Measurements from ENCODE around the gene RAD51B. TPM values are rescaled to one million over a fixed set of nuclear protein-coding genes. Genes with fewer than 3 reads are reported as not detected.

Gene RAD51B
- total RNA-seq, 1 donor from 2014 or later: 14.7 TPM

DNA sequence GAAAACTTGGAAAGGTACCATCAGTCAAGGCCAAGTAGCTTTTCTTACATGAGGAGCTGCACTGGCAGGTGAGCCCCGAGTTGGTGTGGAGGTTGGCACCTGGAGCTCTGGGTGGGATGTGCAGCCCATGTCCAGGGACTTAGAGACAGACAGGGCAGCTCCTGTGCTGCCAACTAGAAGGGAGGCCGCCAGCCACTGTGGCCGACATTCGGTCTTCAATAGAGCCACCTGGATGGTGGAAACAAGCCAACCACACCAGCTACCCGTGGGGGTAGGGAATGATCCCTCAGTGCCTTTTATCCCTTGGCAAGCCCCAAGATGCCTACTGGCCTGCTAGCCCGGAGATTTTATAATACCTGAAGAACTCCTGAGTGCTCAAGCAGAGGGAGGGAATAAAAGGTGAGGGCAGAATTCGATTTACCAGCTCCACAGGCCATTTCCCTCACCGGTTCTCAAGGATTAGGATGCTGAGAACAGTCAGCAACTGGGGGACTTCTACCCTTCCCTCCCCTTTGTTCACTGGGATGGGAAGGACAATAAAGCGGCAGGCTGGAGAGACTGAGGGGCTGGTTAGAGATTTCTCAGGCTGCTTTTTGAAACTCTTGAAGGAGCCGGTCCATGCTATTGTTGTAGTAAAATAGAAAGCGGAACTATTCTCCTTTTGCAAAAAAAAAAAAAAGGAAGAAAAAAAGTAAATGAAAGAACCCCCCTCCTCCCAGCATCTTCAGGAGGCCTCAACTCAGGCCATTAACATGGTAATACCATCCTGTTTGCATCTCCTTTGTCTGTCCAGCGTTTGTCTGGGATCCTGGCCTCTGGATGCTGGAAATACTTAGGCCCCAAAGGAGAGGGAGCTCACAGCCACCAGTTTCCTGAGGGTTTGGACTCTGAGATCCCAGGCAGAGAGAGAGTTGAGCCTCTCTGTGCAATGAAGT lies 651.7 kb downstream of the RAD51B start:
- DNase-seq (ENCODE audit: low spot score): no peak

DNA sequence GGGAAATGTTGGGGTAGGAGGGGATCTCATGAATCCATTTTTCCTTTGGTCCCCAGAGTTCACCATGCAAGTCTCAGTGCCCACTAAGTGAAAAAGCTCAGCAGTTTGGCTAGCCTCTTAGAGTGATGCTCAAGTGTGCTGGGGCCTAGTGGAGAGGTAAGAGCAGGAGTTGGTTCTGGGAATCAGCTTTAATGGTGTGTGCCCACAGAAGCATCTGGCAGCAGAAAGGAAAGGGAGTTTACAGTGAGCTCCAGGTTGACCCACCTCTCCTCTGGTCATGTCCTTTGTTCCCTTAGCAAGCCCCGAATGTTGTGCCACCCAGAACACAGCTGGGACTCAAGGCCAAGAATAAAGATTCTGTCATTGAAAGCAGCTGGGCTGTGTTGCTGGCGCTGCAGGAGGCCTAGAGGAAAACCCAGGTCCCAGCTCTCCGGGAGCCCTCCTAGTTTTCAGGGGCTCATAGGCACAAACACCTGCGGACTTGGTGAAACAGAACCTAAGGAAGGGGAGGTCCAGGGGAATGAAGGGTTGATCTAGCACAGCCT lies 652.5 kb downstream of the RAD51B start:
- no peak for DNase-seq (ENCODE audit: low spot score)

DNA sequence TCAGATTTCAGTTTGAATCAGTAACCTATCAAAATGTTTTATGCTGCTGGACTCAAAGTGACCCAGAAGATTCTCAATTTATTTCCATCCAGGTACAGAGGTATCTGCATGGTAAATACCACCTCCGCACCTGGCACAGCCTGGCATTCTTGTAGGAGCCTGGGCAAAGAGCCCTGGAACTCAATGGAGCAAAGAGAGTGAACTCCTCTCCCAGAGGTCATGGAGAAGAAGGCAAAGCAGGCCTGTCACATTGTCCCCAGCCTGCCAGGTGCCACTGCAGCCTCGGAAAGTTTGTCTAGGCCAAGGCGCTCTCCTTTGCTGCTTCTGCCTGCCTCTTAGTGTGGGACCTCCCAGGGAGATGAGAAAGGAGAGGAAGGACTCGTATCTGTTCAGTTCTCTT lies 653.5 kb downstream of the RAD51B start:
- no peak for DNase-seq (ENCODE audit: low spot score)

DNA sequence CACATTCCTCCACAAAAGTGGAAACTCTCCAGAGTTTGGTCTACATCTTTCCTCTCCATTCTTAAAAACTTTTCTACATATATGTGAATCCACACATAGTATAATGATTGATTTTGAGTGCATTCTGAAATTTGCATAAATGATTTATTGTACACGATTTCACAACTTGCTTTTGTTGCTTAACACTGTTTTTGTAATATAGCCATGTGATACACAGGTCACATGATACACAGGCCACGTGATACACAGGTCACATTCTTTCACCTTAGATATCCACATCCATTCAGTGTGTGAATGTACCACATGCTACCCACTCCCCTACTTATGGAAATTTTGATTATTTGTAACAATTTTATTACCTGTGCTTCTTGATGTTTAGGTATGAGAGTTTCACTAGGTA lies 654.2 kb downstream of the RAD51B start:
- DNase-seq (ENCODE audit: low spot score): no peak

DNA sequence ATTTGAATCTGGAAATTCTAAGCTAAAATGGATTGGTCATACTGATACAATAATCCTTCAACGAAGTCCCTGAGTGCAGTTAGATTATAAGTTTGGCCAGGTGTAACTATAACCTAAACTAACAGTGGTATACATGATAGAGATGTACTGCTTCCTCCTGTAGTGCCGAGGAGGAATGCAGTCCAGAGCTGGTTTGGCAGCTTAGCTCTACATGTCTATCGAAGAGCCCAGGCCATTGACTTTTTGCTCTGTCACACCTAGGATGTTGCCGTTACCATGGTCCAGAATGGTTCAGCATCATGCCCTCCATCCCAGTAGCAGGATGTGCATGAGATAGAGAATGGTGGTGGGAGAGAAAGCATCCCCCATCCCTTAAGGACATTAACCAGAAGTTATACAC lies 655.2 kb downstream of the RAD51B start:
- DNase-seq (ENCODE audit: low spot score): no peak

DNA sequence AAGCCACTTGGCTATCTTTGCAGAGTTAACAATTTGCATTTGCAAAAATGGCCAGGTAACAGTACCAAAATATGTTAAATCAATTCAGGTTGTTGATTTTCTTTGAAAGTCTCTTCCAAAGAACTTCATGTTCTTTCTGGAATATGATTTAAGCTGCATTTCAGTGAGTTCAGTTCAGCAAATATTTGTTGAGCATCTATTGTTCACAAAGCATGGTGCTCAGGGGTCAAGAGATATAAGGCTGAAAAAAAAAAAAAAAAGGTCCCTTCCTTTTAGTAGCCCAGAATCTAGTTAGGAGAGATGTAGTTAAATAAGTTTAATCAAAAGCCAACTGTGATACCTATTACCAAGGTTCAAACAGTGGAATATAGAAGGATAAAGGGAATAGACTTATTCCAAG lies 656.2 kb downstream of the RAD51B start:
- DNase-seq (ENCODE audit: low spot score): no peak

DNA sequence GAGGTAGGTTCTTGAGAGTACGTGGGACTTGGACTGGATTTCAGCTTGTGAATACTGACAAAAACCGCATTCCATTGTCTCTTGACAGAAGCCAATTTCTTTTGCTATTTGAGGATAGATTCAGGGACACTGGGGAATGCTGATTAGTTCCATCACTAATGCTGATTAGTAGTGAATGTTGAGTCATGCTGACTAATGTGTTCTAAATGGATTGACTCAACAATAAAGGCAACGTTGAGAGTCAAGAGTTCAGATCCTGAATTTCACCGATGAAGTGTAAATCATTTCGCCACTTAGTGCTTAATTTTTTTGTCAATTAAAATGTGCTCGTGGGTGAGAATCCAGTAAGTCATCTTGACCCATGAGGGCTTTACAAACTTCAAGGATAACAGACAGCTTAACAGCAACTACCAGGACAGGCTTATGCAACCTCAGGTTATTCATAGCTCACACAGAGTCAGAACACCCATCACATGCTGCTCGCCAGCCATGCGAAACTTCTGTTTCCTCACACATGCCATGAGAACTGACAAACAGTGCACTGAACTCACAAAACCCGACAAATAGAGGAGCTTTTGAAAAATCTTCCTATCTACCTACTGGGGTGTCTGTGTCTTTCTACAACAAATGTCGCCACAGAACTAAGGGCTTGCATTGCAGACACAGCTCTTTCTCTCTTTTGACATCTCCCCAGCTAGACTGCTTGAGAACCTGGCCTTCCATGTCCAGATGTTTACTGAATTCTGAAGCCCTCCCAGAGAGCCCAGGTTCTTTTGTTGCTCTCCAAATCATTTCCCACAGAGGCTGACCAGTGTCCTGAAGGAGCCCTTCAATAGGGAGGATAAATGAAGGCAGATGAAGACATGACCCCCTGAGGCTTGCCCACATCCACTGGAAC lies 656.9 kb downstream of the RAD51B start:
- DNase-seq (ENCODE audit: low spot score): no peak

DNA sequence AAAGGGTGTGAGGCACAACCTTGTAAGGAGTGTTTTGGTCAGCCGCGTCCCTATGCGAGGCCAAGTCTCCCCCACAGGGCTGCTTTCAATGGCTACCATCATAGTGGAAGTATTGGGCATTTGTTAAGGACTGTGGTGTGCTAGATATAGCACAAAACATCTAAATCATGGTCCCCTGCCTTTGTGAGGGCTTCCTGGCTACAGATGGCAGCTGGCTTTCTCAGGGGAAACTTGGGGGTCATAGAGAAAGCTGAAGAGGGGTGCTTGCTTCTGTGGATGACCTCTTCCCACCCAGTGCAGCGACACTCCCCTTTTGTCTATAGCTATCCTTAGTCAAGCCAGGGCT lies 657.5 kb downstream of the RAD51B start:
- DNase-seq (ENCODE audit: low spot score): no peak

DNA sequence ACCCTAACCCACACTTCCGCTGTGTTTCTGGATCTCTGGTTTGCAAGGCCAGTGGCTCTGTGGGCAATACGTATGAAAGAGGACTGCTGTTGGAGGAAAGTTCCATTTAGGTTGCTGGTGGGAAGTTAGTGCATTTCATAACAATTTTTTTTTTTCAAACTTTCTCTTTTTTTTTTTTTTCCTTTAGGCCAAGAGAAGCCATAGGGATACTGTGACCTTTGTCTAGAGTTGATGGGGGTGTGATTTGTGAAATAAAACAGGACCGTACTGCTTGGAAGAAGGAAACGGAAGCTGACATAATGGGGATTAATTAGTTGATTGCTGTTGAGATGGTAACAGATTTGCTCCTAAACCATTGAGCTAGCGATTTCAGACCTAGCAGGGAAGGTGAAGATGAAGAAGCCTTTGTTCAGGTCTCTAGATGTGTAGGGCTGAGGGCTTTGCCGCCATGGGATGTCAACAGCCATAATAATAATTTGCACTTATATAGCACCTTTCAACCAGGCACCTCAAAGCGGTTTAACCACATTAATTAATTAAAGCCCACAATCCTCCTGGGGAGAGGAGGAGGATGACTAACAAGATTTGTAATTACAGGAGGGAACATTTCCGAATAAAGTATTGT lies 658.0 kb downstream of the RAD51B start:
- no peak for DNase-seq (ENCODE audit: low spot score)

DNA sequence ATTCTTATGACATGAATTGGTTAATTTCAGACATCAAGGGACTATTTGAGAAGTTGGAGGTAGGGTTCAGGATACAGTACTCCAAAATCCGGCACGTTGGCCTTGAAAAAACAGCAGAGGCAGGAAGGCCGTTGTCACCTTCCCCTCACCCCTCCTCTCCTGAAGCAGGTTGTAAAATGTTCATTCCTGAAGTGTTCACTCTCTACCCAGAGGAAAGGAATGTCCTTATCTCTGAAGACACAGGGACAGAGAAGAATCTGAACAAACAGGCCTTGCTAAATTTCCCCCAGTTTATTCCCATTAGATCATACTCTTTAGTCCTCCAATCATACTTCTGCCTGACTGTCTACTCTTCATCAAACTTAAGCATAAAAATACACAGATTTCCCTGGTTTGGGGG lies 659.7 kb downstream of the RAD51B start:
- no peak for DNase-seq (ENCODE audit: low spot score)

DNA sequence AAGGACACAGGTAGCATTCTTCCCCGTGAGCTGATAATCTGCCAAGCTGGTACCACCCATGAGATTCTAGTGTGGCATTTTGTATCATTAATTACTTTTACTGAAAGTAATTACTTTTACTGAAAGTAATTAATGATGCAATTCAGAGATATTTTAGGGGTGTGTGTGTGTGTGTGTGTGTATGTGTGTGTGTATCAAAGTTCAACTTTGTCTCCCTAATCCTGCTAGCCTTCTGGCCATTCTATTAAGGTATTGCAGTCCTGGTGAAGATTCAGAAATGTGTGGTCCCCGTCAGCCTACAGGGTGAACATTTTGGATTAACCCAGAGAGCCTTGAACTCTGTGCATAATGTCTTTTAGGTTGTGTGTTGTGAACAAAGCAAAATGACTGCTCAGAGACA lies 662.4 kb downstream of the RAD51B start:
- no peak for DNase-seq (ENCODE audit: low spot score)

DNA sequence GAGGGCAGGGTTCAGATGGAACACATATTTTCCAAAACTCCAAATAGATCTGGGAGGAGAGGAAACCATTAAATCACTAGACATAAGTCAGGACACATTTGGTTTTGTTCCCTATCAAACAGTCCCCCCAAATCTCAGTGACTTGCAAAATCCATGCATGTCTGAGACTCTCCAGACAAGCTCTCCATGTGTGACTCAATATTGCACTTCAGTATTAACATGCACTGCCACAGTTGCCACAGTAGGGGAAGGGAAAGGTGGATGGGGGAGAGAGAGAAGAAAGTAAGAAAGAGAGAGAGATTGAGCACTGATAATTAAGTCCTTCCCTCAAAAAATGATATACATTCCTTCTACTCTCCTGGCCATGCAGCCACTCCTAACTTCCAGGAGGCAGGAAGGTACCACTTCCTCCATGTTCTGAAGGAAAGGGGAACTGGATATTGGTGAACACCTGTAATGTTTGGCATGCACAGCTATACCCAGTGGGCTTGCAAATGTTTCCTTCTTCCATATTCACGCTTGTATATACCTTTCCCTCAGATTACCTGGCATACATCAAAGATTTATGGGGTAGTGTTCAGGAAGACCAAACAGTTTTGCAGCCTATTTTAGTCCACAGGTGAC lies 663.3 kb downstream of the RAD51B start:
- DNase-seq (ENCODE audit: low spot score): no peak

DNA sequence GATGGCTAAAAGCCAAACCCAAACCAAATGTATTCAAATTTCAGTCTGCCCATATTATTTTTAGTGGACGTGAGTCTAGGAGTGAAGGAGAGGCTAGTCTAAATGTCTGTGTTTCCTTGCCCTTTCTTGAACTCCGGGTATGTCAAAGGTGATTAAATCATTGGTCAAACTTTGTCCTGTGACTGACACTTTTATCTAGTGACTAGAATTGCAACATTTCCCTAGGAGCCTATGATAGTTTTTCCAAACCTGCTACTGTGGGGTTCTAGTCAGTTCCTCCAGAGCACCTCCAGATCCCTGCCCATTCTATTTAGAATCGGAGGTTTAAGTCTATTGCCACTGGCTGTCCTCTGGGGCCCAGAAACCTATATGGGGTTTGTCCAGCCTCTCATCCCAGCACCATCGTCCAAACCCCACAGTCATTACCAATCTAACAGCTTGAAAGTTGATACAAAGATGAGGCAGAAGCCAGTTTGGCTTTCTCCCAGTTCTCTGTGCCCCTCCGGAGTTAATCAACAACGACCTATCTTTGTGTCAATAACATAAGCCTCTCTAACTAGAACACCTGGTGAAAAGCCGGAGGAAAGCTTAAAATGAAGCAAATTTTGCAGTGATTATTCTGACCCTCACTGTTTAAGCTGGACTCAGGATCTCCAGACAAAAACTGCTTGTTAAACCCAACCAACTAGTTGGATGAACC lies 666.6 kb downstream of the RAD51B start:
- DNase-seq (ENCODE audit: low spot score): no peak

DNA sequence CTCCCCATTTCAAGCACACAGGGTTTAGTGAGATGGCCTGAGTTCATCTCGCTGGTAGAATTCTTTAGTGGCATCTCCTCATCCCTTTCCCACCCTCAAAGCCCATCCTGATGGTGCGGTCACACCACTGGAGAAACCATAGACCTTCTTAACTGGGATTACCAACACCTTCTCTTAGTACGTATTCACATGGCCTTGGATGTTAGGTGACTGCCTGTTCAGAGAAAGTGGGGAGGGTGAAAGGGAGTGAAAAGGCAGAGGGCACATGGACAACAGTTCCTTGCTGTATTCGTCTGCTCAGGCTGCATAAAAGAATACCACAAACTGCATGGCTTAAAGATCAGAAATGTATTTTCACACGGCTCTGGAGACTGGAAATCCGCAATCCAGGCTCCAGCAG lies 667.2 kb downstream of the RAD51B start:
- no peak for DNase-seq (ENCODE audit: low spot score)

DNA sequence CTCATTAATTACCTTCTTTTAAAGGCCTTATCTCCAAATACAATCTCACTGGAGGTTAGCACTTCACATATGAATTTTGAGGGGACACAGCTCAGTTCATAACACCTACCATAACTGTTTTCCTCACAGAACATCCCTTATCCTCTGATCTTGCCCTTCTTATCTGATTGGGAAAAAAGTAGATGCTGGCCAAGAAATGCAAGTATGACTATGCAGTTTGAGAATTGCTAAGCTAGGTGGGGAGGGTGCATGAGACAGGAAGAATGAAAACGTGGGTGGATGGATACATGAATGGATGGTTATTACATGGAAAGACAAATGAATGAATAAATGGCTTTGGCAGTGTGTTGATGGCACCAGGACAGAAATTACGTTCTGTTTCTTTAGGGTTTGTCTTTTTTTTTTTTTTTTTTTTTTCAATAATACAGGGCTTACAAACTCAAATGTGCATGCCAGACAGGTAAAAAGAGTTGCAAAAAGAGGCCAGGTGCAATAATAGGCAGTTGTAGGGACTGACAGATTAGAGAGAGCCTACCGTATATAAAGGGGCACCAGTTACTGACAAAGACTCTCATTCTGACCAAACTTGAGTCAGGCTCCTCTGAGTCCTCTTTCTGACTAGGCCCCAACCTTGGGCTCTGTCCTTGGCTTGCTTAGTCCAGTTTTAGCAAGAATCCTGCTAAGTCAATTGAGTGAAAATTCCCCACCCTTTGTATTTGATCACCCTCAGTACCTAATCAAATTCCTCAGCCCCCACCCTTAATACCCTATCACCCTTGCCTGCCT lies 668.4 kb downstream of the RAD51B start:
- DNase-seq (ENCODE audit: low spot score): no peak

DNA sequence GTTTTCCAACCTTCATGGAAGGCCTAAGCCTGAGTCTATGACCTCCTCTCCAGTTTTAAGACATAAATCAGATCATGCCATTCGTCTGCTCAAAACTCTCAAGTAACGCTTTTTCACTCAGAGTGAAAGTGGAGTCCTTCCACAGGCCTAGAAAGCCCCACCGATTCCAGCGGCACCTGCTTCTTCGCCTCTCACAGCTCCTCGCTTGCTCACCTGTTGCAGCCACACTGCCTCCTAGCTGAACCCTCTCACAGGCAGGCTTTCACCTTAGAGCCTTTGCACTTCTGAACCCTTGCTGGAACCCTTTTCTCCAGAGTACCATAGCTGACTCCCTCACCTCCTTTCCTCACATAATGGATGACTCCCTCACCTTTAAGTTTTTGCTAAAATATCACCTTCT lies 672.2 kb downstream of the RAD51B start:
- no peak for DNase-seq (ENCODE audit: low spot score)

DNA sequence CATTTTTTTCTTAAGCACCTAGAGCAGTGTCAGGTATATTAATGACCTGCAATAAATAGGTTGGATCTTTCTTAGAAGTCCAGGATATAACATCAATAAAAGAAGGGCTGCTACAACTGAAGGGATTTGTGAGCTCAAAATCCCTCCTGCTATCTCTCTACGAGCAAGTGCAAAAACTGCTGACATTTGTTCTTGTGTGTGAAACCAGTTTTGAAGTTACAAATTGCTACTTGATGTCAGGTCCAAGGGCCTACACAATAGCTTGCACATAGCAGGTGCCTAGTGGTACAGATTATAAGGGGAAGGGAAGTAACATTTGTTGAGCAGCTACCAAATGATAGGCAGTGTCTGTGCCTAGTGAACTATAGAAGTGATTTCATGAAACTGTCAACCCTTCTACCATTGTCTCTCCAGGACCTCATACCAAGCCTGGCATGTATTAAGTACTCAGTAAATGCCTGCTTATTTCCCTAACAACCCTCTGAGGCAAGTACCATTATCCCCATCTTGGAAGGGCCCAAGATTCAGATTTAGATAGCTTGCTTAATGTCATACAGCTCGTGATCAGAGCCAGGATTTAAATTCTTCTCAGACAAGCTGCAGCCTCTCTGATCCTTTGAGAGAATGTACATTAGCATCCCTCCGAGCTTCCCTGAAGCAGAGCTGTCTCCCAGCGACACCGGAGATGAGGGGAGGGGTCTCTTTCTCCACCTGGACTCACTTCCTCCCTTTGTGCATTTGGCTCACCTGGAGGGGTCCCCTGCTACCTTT lies 673.0 kb downstream of the RAD51B start:
- DNase-seq (ENCODE audit: low spot score): no peak

DNA sequence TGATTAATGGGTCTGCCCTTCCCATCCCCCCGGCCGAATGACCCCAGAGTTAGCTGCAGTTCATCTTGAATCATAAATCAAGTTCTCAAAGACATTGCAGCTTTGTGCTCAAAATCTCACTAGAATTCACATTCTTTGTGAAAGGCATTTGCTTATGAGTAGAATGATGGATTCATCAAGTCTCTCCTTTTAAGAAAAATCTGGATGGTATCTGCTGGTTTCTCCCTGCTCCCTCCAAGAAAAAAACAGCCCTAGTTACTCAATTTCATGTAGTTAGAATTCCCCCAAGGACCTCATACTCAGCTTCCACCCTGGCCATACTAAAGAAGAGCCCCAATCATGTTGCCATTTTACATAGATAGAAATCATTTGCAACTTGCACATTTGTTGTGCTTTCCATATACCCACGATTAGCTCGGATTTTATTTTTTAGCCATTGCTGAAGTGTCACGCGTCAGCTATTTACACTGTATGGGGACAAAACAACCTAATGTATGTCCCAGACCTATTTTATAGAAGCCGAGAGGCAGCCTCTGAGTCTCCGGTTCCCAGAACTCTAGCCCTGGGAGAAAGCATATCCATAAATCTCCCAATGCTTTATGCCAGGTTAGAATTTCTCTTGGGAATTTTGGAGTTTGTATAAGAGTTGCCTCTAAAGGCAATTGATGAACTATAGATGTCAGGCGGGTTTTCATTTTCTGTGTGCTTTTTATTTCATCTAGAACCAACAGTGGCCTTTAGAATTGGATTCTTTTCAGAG lies 673.8 kb downstream of the RAD51B start:
- no peak for DNase-seq (ENCODE audit: low spot score)

All from mesenteric fat pad (tissue), 1 donor.